Sciatic nerve (tissue), 2 donors: ENCODE data around the gene MLLT3. TPM values are rescaled to one million over a fixed set of nuclear protein-coding genes. Genes with fewer than 3 reads are reported as not detected.

Experiments used
- ATAC-seq: fragments of 200-7000 bp; cut with Tn5 transposase; one replicate; pipeline ENCODE4 v1.9.1; 2020; ENCODE audit warnings: mild to moderate bottlenecking, moderate library complexity
- DNase-seq: peaks from one replicate; pipeline ENCODE4 v3.0.0-alpha.2; 2020; ENCODE audit warnings: low spot score
- intact Hi-C: fragments of 100-400 bp; cut with DNase I; formaldehyde crosslinking; loops from one replicate; pipeline ENCODE4 v1.14.2; 2022
- total RNA-seq: library from RNA; stranded (reverse); fragmentation: NEBNext Ultra II Directional; extraction: Animal tissue kit (Norgen Biotek cat#: 25700); gene quantifications from one replicate; pipeline ENCODE4 v1.2.1, GENCODE V29; 2021
- donor health status: DM: no; HTN: no; CAD: no.
- donor health status: DM: no; HTN: no; CAD: no.

MLLT3 gene
- total RNA-seq, 1 donor from 2014 or later, result 19.3 TPM

DNA sequence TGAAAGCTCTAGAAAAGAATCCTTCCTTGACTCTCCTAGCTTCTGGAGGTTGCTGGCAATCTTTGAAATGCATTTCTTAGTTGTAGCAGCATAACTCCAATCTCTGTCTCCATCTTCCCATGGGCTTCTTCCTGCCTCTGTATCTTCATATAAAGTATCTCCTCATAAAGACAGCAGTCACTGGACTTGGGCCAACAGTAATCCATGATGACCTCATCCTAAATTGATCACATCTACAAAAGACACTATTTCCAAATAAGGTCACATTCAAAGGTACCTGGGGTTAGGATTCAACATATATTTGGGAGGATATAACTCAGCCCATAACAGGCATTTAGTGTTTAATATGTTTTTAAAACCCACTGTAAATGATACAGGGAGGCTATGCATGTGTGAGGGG is 123.3 kb downstream of the MLLT3 start:
- intact Hi-C loops, result no loop called here
- DNase-seq (no peak), ATAC-seq (no peak)

DNA sequence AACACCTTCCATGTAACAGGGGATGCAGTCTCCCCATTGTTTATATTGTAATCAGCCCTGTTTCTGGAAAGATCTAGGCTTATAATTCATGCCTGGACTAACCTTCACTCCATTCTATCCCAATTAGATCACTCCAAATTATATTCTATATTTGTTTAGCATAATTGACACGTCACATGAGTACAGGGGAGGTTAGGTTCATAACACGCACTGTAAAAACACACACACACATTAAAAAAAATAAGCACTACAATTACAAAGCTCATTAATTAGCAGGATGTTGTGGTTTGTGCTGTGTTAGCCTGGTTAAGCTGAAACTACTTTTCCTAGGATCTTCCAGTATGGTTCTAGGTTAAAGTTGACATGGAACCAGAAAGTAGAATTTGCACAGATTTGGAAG is 126.0 kb downstream of the MLLT3 start:
- intact Hi-C loops, result no loop called here

DNA sequence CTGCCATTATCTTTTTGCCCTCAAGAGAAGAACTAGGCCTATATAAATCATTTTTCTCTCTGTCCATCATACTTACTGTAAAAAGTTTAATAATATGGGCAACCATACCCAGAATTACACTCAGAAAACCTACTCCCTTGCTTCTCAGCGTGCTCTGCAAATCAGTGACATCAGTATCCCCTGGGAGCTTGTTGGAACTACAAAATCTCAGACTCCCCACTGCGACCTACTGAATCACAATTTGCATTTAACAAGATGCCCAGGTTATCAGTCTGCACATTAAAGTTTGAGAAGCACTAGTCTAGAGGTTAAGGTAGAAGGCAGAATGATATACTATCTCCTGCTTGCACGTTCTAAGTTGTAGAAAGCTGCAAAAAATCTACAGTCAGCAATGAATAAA is 127.2 kb downstream of the MLLT3 start:
- intact Hi-C loops, result no loop called here
- no peak for DNase-seq
- ATAC-seq, result no peak

More for the DNA sequence above, 126.0 kb downstream of the MLLT3 start:
- ATAC-seq (no peak), DNase-seq (no peak)

DNA sequence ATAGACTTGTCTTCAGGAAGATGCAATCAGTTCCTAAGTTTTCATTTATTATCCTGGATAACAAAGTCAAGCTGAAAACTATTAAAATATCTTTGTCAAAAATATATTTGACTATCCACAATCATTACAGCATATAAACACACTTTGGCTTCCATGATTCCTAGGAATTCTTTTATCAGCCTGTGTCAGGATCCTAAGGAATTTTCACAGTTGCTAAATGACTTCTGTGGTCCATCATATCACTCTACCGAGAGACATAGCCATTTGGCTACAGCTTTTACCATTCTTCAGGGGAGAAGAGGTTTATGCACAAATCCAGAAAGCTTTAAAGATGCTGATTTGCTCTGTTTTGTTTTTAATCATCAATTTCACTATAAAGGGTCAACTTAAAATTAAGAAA is 128.3 kb downstream of the MLLT3 start:
- intact Hi-C loops, result no loop called here
- DNase-seq (no peak), ATAC-seq (no peak)

DNA sequence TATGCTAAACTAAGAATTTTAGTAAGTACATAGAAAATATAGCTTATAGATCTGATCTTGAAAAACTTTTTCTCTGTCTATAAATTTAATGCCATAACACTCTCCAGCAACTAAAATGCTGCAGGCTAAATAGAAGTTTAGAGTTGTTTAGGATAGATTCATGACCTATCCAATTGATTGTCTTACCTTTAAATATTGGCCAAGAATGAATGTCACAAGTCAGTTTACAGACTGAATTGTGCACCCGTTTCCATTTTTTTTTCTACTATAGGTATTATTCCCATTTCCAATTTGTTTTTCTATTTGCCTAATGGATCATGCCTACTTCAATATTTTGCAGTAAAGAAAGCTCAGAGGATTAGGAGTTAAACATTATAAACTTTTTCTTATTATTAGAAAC is 129.5 kb downstream of the MLLT3 start:
- intact Hi-C loops, result no loop called here
- no peak for ATAC-seq
- no peak for DNase-seq

DNA sequence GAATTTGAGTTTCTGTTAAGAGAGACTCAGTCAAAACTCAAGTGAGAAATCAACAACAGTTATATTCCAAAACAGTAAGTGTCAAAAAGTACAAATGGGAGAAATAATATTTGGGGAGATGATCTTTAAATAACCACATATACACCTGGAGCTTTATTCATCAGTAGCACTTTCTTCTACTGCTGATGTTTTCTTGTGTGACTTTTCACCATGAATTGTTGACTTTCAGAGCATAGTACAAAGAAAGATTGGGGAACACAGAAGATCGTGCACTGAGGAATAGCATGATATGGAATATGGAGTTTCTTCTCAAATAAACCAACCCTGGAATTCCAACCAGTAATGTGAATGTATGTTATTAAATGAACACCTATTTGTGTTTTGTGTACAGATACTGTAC is 130.7 kb downstream of the MLLT3 start:
- intact Hi-C loops, result no loop called here
- DNase-seq, result no peak
- no peak for ATAC-seq

DNA sequence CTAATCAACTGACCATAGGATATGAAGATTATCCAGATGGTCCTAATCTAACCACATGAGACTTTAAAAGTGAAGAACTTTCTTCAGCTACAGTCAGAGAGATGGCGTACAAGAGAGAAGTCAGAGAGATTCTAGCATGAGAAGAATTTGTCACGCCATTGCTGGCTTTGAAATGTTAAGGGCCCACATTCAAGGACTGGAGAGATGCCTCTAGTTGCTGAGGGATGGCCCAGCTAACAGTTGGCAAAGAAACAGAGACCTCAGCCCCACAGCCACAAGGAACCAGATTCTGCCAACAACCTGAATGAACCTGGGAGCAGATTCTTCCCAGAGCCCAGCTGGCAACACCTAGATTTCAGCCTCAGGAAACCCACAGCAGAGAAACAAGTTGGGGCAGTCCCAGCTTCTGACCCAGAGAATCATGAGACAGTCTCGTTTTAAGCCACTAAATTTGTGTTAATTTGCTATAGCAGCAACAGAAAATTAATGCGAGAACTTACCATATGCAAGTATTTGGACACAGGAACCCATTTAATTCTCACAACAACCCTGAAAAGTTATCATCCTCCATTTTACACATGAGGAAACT is 132.0 kb downstream of the MLLT3 start:
- intact Hi-C loops, result no loop called here
- ATAC-seq (no peak), DNase-seq (no peak)

DNA sequence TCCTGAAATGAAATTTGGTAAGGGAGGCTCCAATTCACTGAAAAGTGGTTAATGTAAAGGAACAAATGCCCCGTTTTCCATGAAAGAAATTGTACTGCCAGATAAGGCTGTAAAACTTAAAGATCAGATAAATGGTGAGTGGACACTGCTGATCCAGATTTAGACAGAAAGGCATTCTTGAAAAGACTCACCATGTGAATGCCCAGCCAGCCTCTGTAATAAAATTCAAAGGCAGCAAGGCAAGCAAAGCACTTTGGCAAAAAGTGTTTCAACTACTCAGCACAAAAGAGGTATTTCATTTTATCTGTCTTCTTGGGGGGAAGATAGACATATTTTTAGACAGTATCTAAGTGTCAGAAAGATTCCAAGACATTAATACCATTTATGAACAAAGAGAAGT is 133.6 kb downstream of the MLLT3 start:
- intact Hi-C loops, result no loop called here
- no peak for ATAC-seq
- no peak for DNase-seq

DNA sequence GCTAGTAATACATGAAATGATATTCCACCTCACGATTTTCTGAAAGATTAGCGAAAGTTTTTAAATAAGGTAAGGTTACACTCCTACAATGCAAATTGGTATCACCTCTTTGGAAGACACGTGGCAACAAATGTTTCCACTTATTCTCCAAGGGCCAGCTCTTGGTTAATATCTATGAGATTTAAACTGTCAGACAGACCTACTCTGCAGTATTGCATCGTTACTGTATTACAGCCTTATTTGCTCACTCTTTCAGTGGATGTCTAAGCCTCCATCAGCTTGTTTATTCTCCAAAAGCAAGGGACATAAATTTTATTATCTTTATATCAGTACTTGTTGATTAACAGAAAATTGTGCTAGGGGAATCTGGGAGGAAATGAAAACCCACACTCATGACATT is 135.7 kb downstream of the MLLT3 start:
- DNase-seq, result no peak

DNA sequence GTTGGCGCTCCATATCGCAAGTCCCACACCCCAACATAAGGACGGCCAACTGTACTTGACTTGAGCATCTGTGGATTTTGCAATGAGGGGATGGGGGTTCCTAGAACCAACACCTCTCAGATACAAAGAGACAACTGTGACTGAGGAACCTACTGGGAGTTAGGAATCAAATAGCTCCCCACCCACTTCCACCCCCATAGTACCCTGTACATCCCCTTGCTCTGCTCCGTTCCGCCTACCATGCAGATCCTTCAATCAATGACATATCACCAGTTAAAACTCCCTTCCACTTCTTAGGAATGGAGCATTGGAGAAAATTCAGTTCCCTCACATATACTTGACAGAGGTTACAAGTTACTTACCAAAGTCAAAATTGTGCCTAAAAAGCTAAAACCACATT is 140.9 kb downstream of the MLLT3 start:
- intact Hi-C loops, result no loop called here
- no peak for DNase-seq
- no peak for ATAC-seq

More for the DNA sequence above, 135.7 kb downstream of the MLLT3 start:
- ATAC-seq, result no peak
- intact Hi-C loops, result no loop called here

DNA sequence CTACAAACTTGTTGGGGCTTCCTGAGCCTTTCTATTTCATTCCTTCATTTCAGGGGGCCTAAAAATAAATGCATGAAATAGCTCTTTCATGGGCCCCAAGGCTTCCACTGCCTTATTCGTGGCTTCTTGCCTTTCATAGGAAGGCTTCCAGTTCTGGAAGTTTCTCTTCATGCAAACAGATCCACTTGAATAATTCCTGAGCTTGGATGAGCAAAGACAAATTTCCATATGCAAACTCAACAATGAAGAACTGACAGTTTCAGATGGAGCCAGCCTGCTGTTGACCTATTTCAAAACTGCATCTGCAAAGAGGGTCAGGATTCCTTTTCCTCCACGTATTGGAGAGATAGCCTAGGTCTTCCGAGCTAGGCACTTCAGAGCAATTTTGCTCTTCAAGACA is 142.1 kb downstream of the MLLT3 start:
- DNase-seq (no peak), ATAC-seq (no peak)
- intact Hi-C loops, result no loop called here

DNA sequence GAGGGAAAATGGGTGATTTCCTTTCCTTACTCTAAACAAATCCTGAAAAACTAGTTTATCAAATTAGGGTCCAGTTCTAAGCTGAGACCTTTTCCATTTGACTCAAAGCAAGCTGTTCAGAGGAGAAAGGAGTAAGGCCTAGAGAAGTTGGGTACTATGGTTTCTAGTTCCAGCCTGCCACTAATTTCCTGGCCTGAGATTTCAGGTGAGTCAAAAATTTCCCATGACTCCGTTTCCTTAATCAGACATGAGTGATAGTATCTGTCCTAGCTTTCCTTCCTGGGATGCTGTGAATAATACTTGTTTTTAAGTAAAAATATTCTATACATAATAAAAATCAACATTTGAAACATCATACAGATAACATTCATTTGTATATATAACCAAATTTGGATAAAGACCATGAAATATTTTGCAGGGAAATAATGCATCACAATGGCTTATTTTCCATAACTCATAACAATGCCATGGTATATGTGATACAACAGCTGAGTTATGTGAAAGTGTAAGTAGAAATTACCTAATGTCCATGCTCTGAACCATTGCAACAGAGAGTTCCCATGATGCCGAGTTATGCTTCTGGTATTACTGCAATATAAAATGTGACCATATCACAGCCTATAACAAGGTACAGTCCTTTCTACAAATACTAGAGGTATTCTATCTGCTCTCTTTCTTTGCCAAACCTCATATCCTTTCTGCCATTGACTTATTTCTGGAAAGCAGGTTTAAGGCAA is 142.7 kb downstream of the MLLT3 start:
- intact Hi-C loops, result no loop called here
- ATAC-seq (no peak), DNase-seq (no peak)

DNA sequence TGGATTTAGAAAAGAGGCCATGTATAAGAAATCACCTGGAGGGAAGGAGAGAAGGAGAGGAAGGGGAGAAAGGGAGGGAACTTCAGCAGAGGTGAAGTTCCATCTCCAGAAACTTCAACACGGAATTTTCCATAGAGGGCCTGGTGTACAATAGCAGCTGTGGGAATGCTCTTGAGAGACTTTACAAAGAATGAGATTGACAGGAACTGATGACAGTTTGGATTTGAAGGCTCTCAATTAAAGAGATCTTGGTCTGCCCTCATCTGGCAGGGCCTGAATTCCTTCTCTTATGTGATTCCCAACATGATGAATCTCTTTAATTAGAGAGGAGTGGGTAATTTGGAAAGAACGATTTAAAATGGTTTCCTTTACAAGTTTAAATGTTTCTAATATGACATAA is 143.5 kb downstream of the MLLT3 start:
- no peak for ATAC-seq
- intact Hi-C loops, result no loop called here
- DNase-seq, result no peak

DNA sequence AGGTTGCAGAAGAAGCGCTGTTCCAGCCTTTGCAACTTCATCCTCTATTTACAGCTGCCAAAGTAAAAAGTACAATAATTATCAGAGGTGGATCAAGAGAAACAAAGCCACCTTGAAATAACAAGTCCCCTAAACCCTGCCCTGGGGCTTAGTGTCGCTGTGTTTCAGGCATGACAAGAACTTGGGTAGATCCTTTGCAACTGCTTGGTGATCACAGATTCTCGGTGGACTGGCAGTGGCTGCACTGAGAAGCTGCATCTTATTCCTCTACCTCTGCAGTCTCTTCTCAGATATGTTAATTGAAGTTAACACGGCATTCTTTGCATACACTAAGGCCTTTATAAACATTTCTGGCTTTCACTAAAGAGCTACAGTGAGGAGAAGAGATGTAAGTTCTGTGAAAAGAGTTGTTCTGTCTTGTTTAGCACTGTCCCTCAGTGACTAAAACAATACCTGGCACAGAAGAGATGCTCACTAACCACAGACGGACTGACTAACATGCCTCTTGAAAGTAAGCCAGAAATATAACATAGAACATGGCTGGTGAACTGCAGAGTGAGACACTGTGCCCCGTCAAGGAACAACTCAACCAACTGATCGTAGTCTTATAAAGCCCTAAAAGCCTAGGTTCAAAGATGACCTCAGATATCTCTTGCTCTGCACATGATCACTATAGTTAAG is 144.2 kb downstream of the MLLT3 start:
- no peak for DNase-seq
- ATAC-seq, result no peak
- intact Hi-C loops, result no loop called here

DNA sequence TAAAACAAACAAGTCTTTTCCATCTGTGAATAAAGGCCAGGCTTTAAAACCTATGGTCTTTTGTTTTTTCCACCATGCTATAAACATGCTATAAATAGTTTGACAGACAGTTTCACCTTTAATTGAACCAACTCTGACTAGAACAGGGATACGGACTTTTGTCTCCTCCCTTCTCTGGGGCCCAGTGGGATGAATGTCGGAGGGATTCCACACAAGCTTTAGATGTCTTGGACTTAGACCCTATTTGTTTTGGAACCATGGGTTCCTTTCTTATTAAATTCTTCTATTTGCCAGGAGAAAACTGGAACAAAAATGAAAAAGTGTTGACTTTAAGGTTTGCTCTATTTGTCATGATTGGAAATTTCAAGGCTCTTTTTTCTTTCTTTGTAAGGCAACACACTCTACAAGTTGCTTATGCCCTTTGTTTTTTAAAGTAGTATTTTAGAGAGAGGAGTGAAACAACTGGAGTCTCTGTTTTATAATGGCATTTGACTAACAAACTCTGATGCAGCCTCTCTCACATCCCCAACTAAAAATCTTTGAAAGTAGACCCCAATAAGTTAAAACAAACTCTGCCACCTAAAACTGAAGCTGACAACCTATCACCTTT is 145.3 kb downstream of the MLLT3 start:
- ATAC-seq (no peak), DNase-seq (no peak)
- intact Hi-C loops, result no loop called here

DNA sequence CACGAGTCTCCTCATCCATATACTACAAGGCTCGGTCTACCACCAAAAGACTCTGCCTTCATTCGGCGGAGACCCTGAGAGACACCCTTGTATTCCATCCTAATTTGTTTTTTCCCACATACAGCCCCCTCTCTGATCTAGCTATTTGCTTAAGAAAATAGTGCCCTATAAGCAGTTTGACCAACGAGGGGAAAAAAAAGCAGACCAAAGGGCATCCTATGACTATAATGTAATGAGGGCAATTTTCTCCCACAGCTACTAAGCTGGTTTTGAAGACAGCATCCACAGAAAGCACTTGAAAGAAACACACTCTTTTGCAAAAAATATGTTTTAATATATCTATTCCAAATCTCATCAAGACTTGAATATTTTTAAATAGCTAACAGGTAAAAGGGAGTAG is 147.8 kb downstream of the MLLT3 start:
- ATAC-seq (no peak), DNase-seq (no peak)
- intact Hi-C loops, result no loop called here

DNA sequence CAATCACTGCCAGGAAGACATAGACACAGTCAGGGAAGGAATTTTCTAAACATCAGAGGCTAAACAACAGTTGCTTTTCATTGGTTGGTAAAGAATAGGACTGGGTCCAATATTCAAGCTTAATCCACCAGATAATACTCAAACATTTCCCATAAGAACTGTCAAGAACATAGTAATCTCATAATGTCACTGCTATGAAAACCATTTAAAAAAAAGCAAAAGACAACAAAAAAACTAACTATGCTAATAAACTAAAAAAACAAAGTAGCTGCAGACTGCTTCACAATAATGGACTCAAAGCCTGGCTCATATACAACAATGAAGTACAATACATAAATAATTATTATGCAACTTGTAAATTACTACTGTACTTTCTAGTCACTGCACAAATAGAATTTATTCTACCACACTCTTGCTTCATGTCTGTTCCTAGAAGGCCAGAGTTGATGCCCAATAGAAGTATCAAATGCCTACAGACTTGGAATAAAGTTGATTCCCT is 148.7 kb downstream of the MLLT3 start:
- DNase-seq (no peak), ATAC-seq (peak; percentile 17)
- intact Hi-C loops, result no loop called here

DNA sequence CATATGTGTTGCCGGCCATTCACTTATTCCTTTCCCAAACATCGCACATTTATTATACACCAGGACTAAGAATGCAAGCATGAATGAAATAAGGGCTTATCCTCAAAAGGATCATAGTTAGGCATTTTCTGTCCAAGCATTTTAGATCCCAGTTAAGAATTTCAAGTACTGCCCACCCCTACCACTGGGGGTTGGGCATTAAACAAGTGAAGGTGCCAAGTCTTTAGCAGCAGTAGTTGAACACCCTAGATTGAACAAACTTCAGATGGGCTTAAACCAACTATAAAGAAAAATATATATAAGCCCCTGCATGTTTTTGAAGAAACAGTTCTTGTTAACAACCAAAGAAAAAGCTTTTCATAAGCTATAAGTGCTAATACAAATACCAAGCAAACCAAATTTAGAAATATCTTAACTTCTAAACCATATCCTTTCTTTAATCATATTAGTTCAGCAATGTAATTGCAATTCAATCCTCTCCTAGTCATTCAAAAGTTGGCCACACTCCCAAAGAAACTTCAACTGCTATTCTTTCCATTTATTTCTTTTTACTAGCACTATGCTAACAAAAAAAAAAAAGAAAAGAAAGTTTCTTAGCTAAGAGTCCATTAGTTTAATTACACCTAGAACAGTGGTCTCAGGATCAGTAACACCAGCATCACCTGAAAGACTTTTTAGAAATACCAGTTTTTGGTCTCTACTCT is 149.8 kb downstream of the MLLT3 start:
- DNase-seq, result no peak
- ATAC-seq, result no peak
- intact Hi-C loops, result no loop called here

DNA sequence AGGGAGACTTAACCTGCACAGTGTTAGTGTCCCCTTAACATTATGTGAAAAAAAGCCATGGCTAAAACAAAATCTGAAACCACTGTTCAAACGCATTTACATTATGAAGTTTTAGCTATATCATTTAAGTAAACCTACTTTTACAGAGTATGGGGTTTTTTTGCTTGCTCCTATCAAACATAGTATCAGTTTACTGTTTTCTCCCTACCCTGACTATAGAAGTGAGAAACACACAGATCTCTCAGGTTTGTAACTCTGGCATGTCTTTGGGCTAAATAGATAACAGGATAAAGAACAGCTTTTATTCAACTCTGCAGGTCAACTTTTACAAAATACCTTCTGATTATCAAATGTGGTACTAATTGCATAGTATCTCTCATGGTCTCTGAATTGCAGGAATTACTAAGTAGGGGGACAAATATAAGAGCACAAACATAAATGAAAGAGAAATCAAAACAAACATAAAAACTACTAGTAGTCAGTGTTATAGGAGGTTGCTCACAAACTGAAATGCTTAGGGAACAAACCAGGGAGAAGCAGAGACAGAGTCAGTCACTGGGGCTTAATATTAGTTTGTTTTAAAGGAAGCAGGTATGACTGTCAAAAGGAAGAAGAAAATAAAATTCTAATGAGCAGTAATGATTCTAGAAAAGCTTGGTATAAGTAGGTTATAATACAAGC is 155.8 kb downstream of the MLLT3 start:
- no peak for ATAC-seq
- intact Hi-C loops, result no loop called here

More for the DNA sequence above, 155.8 kb downstream of the MLLT3 start:
- DNase-seq, result no peak
